IMR-90 (cell line): ENCODE results near the gene ADAMTS12.
A peak's percentile ranks its signal among the peaks of the same experiment; 100 is the strongest.

Experiments used
- BHLHE40 ChIP-seq: fragments of 150-350 bp; IDR thresholded peaks from 2 replicates; pipeline ENCODE4 v1.6.1; 2016; ENCODE audit warnings: mild to moderate bottlenecking, low read depth, low read length
- CEBPB ChIP-seq: IDR thresholded peaks from 2 replicates; pipeline ENCODE4 v1.6.1; 2012; ENCODE audit warnings: low read depth, low read length, improper control_type of control experiment
- CHD1 ChIP-seq: IDR thresholded peaks from 2 replicates; pipeline ENCODE4 v1.6.1; 2012; ENCODE audit warnings: low read depth, low read length, improper control_type of control experiment
- CTCF ChIP-seq: conservative IDR thresholded peaks from 2 replicates; pipeline ENCODE4 v1.5.1; 2012; ENCODE audit warnings: mild to moderate bottlenecking, low read depth, low read length, improper control_type of control experiment
- ELK1 ChIP-seq: fragments of 150-350 bp; IDR thresholded peaks from 2 replicates; pipeline ENCODE4 v1.6.1; 2016; ENCODE audit warnings: low read depth, mild to moderate bottlenecking, low read length, moderate library complexity, borderline replicate concordance
- MAFK ChIP-seq: IDR thresholded peaks from 2 replicates; pipeline ENCODE4 v1.6.1; 2012; ENCODE audit warnings: low read depth, low read length, improper control_type of control experiment
- MAZ ChIP-seq: IDR thresholded peaks from 2 replicates; pipeline ENCODE4 v1.6.1; 2012; ENCODE audit warnings: low read depth, mild to moderate bottlenecking, low read length, improper control_type of control experiment, moderate library complexity, borderline replicate concordance
- POLR2A ChIP-seq: IDR thresholded peaks from 2 replicates; pipeline ENCODE4 v1.6.1; 2012; ENCODE audit warnings: mild to moderate bottlenecking, low read depth, low read length
- USF2 ChIP-seq: fragments of 150-350 bp; IDR thresholded peaks from 2 replicates; pipeline ENCODE4 v1.6.1; 2017; ENCODE audit warnings: mild to moderate bottlenecking, antibody characterized with exemption, low read length, low read depth

GRCh38 chr5:33816791-33817190, 75.0 kb downstream of the ADAMTS12 start:
- TF ChIP-seq BHLHE40, result no peak
- no peak for TF ChIP-seq CTCF
- TF ChIP-seq USF2, result no peak
- TF ChIP-seq MAFK, result no peak
- no peak for TF ChIP-seq CHD1
- TF ChIP-seq POLR2A, result no peak
- TF ChIP-seq MAZ, result no peak
- TF ChIP-seq ELK1, result no peak
- peak; percentile 11; the same call in 1 of the 2 replicates for TF ChIP-seq CEBPB
